Subcutaneous abdominal adipose tissue (tissue), 5 donors: ENCODE measurements around the gene HS3ST6.

ENCODE experiments used
- H3K27ac ChIP-seq: one replicate; pipeline ENCODE4 v1.7.0; 2013; ENCODE audit warnings: low read depth, mild to moderate bottlenecking, inconsistent platforms, low read length, moderate library complexity
- H3K27me3 ChIP-seq, 5 donors: one replicate each; pipeline ENCODE4 v1.7.0; 2013; ENCODE audit warnings: low read length in 5 of 5, inconsistent platforms in 1 of 5; ENCODE audit not compliant: control insufficient read depth in 5 of 5, insufficient read depth in 4 of 5
- H3K36me3 ChIP-seq, 5 donors: one replicate each; pipeline ENCODE4 v1.7.0; 2013; ENCODE audit warnings: low read length in 5 of 5; ENCODE audit not compliant: control insufficient read depth in 5 of 5, insufficient read depth in 5 of 5
- H3K4me1 ChIP-seq, 5 donors: one replicate each; pipeline ENCODE4 v1.7.0; 2013; ENCODE audit warnings: low read length in 5 of 5, mild to moderate bottlenecking in 3 of 5, moderate library complexity in 1 of 5; ENCODE audit not compliant: control insufficient read depth in 5 of 5, insufficient read depth in 5 of 5
- H3K4me3 ChIP-seq, 5 donors: one replicate each; pipeline ENCODE4 v1.7.0; 2013; ENCODE audit warnings: low read length in 5 of 5, low read depth in 1 of 5
- H3K9ac ChIP-seq, 5 donors: one replicate each; pipeline ENCODE4 v1.7.0; 2013; ENCODE audit warnings: low read length in 5 of 5, mild to moderate bottlenecking in 4 of 5, moderate library complexity in 3 of 5
- H3K9me3 ChIP-seq, 5 donors: one replicate each; pipeline ENCODE4 v1.7.0; 2013; ENCODE audit warnings: low read length in 5 of 5; ENCODE audit not compliant: control insufficient read depth in 5 of 5
- donor health status: healthy.
- donor health status: healthy.
- donor health status: healthy.
- donor health status: healthy.
- donor health status: healthy.

HS3ST6 gene

GRCh38 chr16:1908983-1909382 lies 9.2 kb downstream of the HS3ST6 start:
- Histone ChIP-seq H3K27ac (no peak overlapping the region), H3K9me3 (no peaks in the 10 kb centered on the region), H3K4me1 (peaks cover 0 to 4% (median 3%) of the 10 kb centered on the region in 5 donors), H3K9ac (no peak overlapping the region), H3K36me3 (no peaks in the 10 kb centered on the region), H3K27me3 (peaks cover 30 to 57% (median 36%) of the 10 kb centered on the region in 5 donors), H3K4me3 (no peak overlapping the region)

- peaks cover 0 to 4% (median 3%) of the 10 kb centered on the region in 5 donors for H3K4me1 ChIP-seq
- H3K4me3 ChIP-seq = no peak overlapping the region
- H3K9me3 ChIP-seq = no peaks in the 10 kb centered on the region
- H3K36me3 ChIP-seq = no peaks in the 10 kb centered on the region
- no peak overlapping the region for H3K27ac ChIP-seq
- peaks cover 30 to 55% (median 37%) of the 10 kb centered on the region in 5 donors for H3K27me3 ChIP-seq
- no peak overlapping the region for H3K9ac ChIP-seq
Observed at GRCh38 chr16:1908184-1908583, 10.0 kb downstream of the HS3ST6 start.

- Histone ChIP-seq H3K4me1 (peaks cover 0 to 4% (median 3%) of the 10 kb centered on the region in 5 donors), H3K36me3 (no peaks in the 10 kb centered on the region), H3K9ac (no peak overlapping the region), H3K9me3 (no peaks in the 10 kb centered on the region), H3K27ac (no peak overlapping the region), H3K27me3 (peaks cover 30 to 58% (median 40%) of the 10 kb centered on the region in 5 donors), H3K4me3 (no peak overlapping the region)
Observed at GRCh38 chr16:1907226-1907860, 10.9 kb downstream of the HS3ST6 start.

- Histone ChIP-seq H3K4me3 (no peak overlapping the region), H3K36me3 (no peaks in the 10 kb centered on the region), H3K27me3 (peaks cover 30 to 58% (median 40%) of the 10 kb centered on the region in 5 donors), H3K9ac (no peak overlapping the region), H3K4me1 (peaks cover 0 to 4% (median 3%) of the 10 kb centered on the region in 5 donors), H3K9me3 (no peaks in the 10 kb centered on the region), H3K27ac (no peak overlapping the region)
Observed at GRCh38 chr16:1906846-1907165, 11.4 kb downstream of the HS3ST6 start.

- Histone ChIP-seq H3K9ac (no peak overlapping the region), H3K9me3 (no peaks in the 10 kb centered on the region), H3K27me3 (peaks cover 30 to 58% (median 40%) of the 10 kb centered on the region in 5 donors), H3K4me1 (peaks cover 0 to 4% (median 3%) of the 10 kb centered on the region in 5 donors), H3K4me3 (no peak overlapping the region), H3K36me3 (no peaks in the 10 kb centered on the region), H3K27ac (no peak overlapping the region)
Observed at GRCh38 chr16:1906055-1906845, 12.0 kb downstream of the HS3ST6 start.

GRCh38 chr16:1903845-1904840 lies 14.1 kb downstream of the HS3ST6 start:
- H3K9ac ChIP-seq = no peak overlapping the region
- no peaks in the 10 kb centered on the region for H3K36me3 ChIP-seq
- H3K4me3 ChIP-seq = no peak overlapping the region
- H3K27me3 ChIP-seq = peaks cover 29 to 50% (median 32%) of the 10 kb centered on the region in 5 donors
- no peaks in the 10 kb centered on the region for H3K9me3 ChIP-seq
- no peak overlapping the region for H3K27ac ChIP-seq
- H3K4me1 ChIP-seq = no peaks in the 10 kb centered on the region

GRCh38 chr16:1903220-1903574 lies 15.0 kb downstream of the HS3ST6 start:
- H3K9ac ChIP-seq = no peak overlapping the region
- no peaks in the 10 kb centered on the region for H3K4me1 ChIP-seq

GRCh38 chr16:1902547-1903219 lies 15.5 kb downstream of the HS3ST6 start:
- Histone ChIP-seq H3K36me3 (no peaks in the 10 kb centered on the region), H3K27ac (no peak overlapping the region), H3K9me3 (no peaks in the 10 kb centered on the region), H3K4me1 (no peaks in the 10 kb centered on the region), H3K27me3 (peaks cover 16 to 35% (median 22%) of the 10 kb centered on the region in 5 donors), H3K9ac (no peak overlapping the region), H3K4me3 (no peak overlapping the region)

More at GRCh38 chr16:1903220-1903574, 15.0 kb downstream of the HS3ST6 start:
- H3K27ac ChIP-seq = no peak overlapping the region
- H3K36me3 ChIP-seq = no peaks in the 10 kb centered on the region
- H3K9me3 ChIP-seq = no peaks in the 10 kb centered on the region
- H3K27me3 ChIP-seq = peaks cover 21 to 40% (median 24%) of the 10 kb centered on the region in 5 donors
- no peak overlapping the region for H3K4me3 ChIP-seq

- H3K36me3 ChIP-seq = no peaks in the 10 kb centered on the region
- no peak overlapping the region for H3K27ac ChIP-seq
- H3K27me3 ChIP-seq = peaks cover 7 to 18% (median 18%) of the 10 kb centered on the region in 5 donors
- H3K4me1 ChIP-seq = no peaks in the 10 kb centered on the region
- H3K9me3 ChIP-seq = no peaks in the 10 kb centered on the region
- no peak overlapping the region for H3K4me3 ChIP-seq
- H3K9ac ChIP-seq = no peak overlapping the region
Observed at GRCh38 chr16:1900452-1900774, 17.8 kb downstream of the HS3ST6 start.
